ENCODE measurements around the gene SSX2IP. TPM values are rescaled to one million over a fixed set of nuclear protein-coding genes. Genes with fewer than 3 reads are reported as not detected.

Gene SSX2IP
- total RNA-seq, 1 donor from 2014 or later = 7.3 TPM

DNA sequence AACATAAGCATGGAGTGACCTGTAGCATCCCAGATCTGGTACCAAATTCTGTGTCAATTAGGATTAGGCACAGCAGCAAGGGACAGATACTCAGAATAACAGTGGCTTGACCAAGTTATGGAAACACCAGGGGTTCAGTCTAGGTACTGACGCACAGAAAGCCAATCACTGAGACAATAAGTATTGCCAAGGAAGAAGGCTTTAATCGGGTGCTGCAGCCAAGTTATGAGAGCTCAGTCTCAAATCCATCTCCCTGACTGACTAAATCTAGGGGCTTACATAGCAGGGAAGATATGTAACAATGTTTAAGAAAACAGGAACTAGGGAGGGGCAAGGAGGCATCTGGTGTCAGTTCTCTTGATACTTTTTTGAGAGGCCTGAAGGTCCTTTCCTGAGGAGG is 76.4 kb downstream of the SSX2IP start:
- TF ChIP-seq, protein P1, sequence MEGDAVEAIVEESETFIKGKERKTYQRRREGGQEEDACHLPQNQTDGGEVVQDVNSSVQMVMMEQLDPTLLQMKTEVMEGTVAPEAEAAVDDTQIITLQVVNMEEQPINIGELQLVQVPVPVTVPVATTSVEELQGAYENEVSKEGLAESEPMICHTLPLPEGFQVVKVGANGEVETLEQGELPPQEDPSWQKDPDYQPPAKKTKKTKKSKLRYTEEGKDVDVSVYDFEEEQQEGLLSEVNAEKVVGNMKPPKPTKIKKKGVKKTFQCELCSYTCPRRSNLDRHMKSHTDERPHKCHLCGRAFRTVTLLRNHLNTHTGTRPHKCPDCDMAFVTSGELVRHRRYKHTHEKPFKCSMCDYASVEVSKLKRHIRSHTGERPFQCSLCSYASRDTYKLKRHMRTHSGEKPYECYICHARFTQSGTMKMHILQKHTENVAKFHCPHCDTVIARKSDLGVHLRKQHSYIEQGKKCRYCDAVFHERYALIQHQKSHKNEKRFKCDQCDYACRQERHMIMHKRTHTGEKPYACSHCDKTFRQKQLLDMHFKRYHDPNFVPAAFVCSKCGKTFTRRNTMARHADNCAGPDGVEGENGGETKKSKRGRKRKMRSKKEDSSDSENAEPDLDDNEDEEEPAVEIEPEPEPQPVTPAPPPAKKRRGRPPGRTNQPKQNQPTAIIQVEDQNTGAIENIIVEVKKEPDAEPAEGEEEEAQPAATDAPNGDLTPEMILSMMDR (IDR thresholded peaks at IDR 0.05; ENCODE audit: unreplicated experiment) = no peak
- Mint-ChIP-seq H3K4me3 (ENCODE audit: unreplicated experiment) (no peak overlapping the region), H3K9me3 (ENCODE audit: unreplicated experiment) (peaks cover 15% of the 10 kb centered on the region), H3K27ac (ENCODE audit: unreplicated experiment) (no peak overlapping the region), H3K27me3 (ENCODE audit: unreplicated experiment) (peaks cover 2% of the 10 kb centered on the region), H3K4me1 (ENCODE audit: unreplicated experiment) (peaks cover 3% of the 10 kb centered on the region), H3K36me3 (ENCODE audit: low read depth, unreplicated experiment) (peaks cover 12% of the 10 kb centered on the region)
- no peak for DNase-seq (ENCODE audit: low spot score)

DNA sequence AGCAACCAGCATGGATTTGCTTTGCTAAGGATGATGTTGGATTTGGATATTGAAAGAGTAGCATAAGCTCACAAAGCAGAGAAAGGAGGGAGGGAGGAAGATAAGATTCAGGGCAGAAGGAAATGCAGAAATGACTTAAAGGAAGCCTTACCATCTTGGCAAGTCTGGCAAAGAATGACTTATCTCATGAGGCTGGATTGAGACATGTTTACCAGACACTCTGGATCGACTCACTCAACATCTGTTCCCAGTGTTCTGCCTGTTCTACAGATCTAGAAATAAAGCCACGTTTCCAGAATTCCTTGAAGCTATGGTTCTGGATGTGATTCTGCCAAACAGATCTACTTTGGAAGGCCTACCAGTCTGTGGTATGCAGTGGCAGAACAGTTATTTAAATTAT is 77.2 kb downstream of the SSX2IP start:
- peaks cover 15% of the 10 kb centered on the region for H3K9me3 Mint-ChIP-seq (ENCODE audit: unreplicated experiment)

DNA sequence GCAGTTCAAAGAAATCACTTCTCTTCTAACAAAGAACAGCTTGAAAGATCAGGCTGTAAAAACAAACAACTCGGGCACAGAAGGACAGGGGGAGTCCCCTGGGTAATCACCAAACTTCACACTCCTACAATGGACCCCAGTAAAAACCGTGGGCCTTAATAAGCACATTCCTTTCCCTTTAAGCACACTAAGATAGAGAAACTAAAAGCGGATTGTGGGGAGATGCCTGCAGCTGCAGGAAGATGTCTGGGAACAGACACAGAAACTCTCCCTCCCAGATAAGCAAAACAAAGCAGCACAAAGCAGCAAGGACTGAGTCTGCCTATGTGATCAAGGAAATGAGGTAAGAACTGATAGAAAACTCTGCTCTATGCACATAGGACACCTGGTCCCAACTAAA is 78.5 kb downstream of the SSX2IP start:
- H3K4me1 Mint-ChIP-seq (ENCODE audit: unreplicated experiment) = peaks cover 3% of the 10 kb centered on the region
- H3K36me3 Mint-ChIP-seq (ENCODE audit: low read depth, unreplicated experiment) = peaks cover 12% of the 10 kb centered on the region
- H3K9me3 Mint-ChIP-seq (ENCODE audit: unreplicated experiment) = peaks cover 15% of the 10 kb centered on the region
- no peak overlapping the region for H3K4me3 Mint-ChIP-seq (ENCODE audit: unreplicated experiment)
- peaks cover 2% of the 10 kb centered on the region for H3K27me3 Mint-ChIP-seq (ENCODE audit: unreplicated experiment)
- DNase-seq (ENCODE audit: low spot score) = no peak
- TF ChIP-seq, protein P1 (IDR thresholded peaks at IDR 0.05; ENCODE audit: unreplicated experiment) = no peak
- peak overlapping the region; percentile 74 for H3K27ac Mint-ChIP-seq (ENCODE audit: unreplicated experiment)

More for the DNA sequence above, 77.2 kb downstream of the SSX2IP start:
- H3K4me1 Mint-ChIP-seq (ENCODE audit: unreplicated experiment) = peaks cover 3% of the 10 kb centered on the region
- no peak overlapping the region for H3K27ac Mint-ChIP-seq (ENCODE audit: unreplicated experiment)
- H3K36me3 Mint-ChIP-seq (ENCODE audit: low read depth, unreplicated experiment) = peaks cover 12% of the 10 kb centered on the region
- H3K4me3 Mint-ChIP-seq (ENCODE audit: unreplicated experiment) = no peak overlapping the region
- H3K27me3 Mint-ChIP-seq (ENCODE audit: unreplicated experiment) = peaks cover 2% of the 10 kb centered on the region
- no peak for DNase-seq (ENCODE audit: low spot score)
- TF ChIP-seq, protein P1 (IDR thresholded peaks at IDR 0.05; ENCODE audit: unreplicated experiment) = no peak

DNA sequence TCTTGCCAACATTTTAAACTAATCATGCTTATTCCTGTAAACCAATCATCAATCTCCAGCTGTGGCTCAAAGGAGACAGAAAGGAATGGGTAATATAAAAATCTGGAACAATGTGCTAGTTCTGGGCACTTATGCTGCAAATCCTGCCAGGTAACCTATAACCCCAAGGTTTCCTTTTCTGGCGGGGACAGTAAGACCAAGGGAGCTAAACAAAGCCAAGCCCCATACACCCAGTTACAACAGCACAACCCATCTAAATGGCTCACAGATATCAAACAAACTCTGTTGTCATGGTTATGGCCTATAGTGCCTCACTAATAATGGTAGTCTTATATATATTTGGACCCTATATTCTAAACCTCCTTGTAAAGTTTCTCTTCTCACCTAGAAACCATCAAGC is 79.2 kb downstream of the SSX2IP start:
- Mint-ChIP-seq H3K4me1 (ENCODE audit: unreplicated experiment) (peaks cover 3% of the 10 kb centered on the region), H3K27me3 (ENCODE audit: unreplicated experiment) (peaks cover 4% of the 10 kb centered on the region), H3K4me3 (ENCODE audit: unreplicated experiment) (no peak overlapping the region), H3K9me3 (ENCODE audit: unreplicated experiment) (peaks cover 21% of the 10 kb centered on the region), H3K27ac (ENCODE audit: unreplicated experiment) (peak overlapping the region; percentile 74), H3K36me3 (ENCODE audit: low read depth, unreplicated experiment) (peaks cover 16% of the 10 kb centered on the region)
- TF ChIP-seq, protein P1 (IDR thresholded peaks at IDR 0.05; ENCODE audit: unreplicated experiment) = no peak
- DNase-seq (ENCODE audit: low spot score) = no peak

DNA sequence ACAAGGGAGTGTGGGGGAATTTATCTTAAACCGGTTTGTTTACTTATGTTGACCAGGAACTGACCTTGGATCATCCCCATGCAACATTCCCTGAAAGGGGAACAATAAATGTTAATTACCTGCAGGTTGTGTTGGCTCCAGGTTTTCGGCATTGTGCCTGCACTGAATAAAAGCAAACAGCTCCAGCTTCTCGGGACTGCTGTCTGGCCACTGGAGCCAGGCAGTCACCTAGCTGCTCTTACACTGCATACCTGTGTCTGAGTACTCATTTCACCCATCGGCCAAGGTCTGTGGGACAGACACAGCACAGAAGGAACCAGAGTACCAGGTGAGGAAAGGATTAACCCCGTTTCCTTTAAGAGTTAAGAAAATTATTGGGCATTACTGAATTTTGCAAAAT is 83.3 kb downstream of the SSX2IP start:
- DNase-seq (ENCODE audit: low spot score) = no peak
- Mint-ChIP-seq H3K4me3 (ENCODE audit: unreplicated experiment) (no peak overlapping the region), H3K27ac (ENCODE audit: unreplicated experiment) (no peak overlapping the region), H3K9me3 (ENCODE audit: unreplicated experiment) (peaks cover 22% of the 10 kb centered on the region), H3K36me3 (ENCODE audit: low read depth, unreplicated experiment) (peaks cover 20% of the 10 kb centered on the region), H3K27me3 (ENCODE audit: unreplicated experiment) (peaks cover 5% of the 10 kb centered on the region), H3K4me1 (ENCODE audit: unreplicated experiment) (peaks cover 8% of the 10 kb centered on the region)
- TF ChIP-seq, protein P1 (IDR thresholded peaks at IDR 0.05; ENCODE audit: unreplicated experiment) = no peak

All from endothelial cell (in vitro differentiated cells).